Measurements from ENCODE around the gene GCKR. TPM values are rescaled to one million over a fixed set of nuclear protein-coding genes. Genes with fewer than 3 reads are reported as not detected.

The GCKR gene
- total and polyA plus RNA-seq, 2 of the 13 experiments (the other 11 are each of a cell fraction or from before 2014, with no cell fraction given), result 15.2 to 48.3 TPM

- Histone ChIP-seq H3K9me3 (ENCODE audit: low read length) (no peaks in the 10 kb centered on the region), H3K27ac (ENCODE audit: extremely low read length, insufficient read depth, low read length) (no peak overlapping the region), H3K36me3 (replicated peaks in 1 of 2; ENCODE audit: control insufficient read depth in 1 of 2, insufficient read depth in 2 of 2, low read length in 2 of 2) (no peaks in the 10 kb centered on the region), H3K4me3 (replicated peaks in 1 of 3; ENCODE audit: insufficient read depth in 1 of 3, low read depth in 2 of 3, low read length in 3 of 3) (no peak overlapping the region), H3K79me2 (ENCODE audit: insufficient read depth, low read length) (no peaks in the 10 kb centered on the region), H4K20me1 (ENCODE audit: insufficient read depth, low read length) (no peaks in the 10 kb centered on the region), H3K4me1 (ENCODE audit: insufficient read depth, low read length) (no peaks in the 10 kb centered on the region), H3K9ac (ENCODE audit: insufficient read depth, low read depth, low read length) (no peak overlapping the region), H3K4me2 (ENCODE audit: low read depth, low read length) (no peak overlapping the region), H3K27me3 (ENCODE audit: control insufficient read depth in 1 of 2, insufficient read depth in 2 of 2, low read length in 2 of 2) (0 out of 5 replicates have a peak, but pooled peaks cover 0 to 6% of the 10 kb centered on the region in 2 experiments), H2AFZ (ENCODE audit: low read length) (no peak overlapping the region)
- 27% methylated on average over 1 of the region's 1 CpG for WGBS (ENCODE audit: low lambda C conversion rate)
- in situ Hi-C loops (cut with HindIII; ENCODE audit: extremely low pct_ligation_motif_present, low pct_unique_long_range_greater_than_20kb) (no loop called here), intact Hi-C loops (cut with micrococcal nuclease; ENCODE audit: unreplicated experiment) (no loop called here)
- TF ChIP-seq CHD4 (IDR thresholded peaks at IDR 0.05; ENCODE audit: borderline replicate concordance, low read length) (no peak), MXD1 (CRISPR knock-in tag; IDR thresholded peaks at IDR 0.05) (no peak), SRSF9 (IDR thresholded peaks at IDR 0.05; ENCODE audit: borderline replicate concordance, insufficient read depth, low read depth, low read length, poor library complexity, severe bottlenecking) (no peak), POLR2AphosphoS5 (IDR thresholded peaks at IDR 0.05; ENCODE audit: low read depth, low read length) (no peak), TMF1 (CRISPR knock-in tag; IDR thresholded peaks at IDR 0.05; ENCODE audit: low read depth) (no peak), PITX1 (CRISPR knock-in tag; IDR thresholded peaks at IDR 0.05) (no peak), HOMEZ (CRISPR knock-in tag; IDR thresholded peaks at IDR 0.05; ENCODE audit: low read depth) (no peak), ZNF224 (CRISPR knock-in tag; IDR thresholded peaks at IDR 0.05) (no peak), REST (IDR thresholded peaks at IDR 0.05; ENCODE audit: borderline replicate concordance in 1 of 2, low read depth in 1 of 2, low read length in 2 of 2) (no peak), ZFP82 (CRISPR knock-in tag; IDR thresholded peaks at IDR 0.05; ENCODE audit: borderline replicate concordance) (no peak), ZNF737 (CRISPR knock-in tag; IDR thresholded peaks at IDR 0.05; ENCODE audit: borderline replicate concordance) (no peak), ETS1 (CRISPR knock-in tag; IDR thresholded peaks at IDR 0.05) (no peak), IRF1 (CRISPR knock-in tag; IDR thresholded peaks at IDR 0.05; ENCODE audit: low read depth) (no peak), TAF1 (CRISPR knock-in tag; IDR thresholded peaks at IDR 0.05) (no peak)
- ChIA-PET POLR2A (interaction anchor here (1.1 to 4.1 kb wide), 3 partner anchors 8 to 54 kb away, joined by 3 to 17 read pairs (median 5); partner anchors contain the start of gene ZNF512), CTCF (ENCODE audit: low intra/inter-chr PET ratio, low total read pairs) (no interaction called here)
- BruUV-seq (replicated peaks), result no TSS peak
- DNase-seq (ENCODE audit: low spot score) (no peak), FAIRE-seq (no peak), ATAC-seq (no peak)
Measured at GRCh38 chr2:27571681-27572080, 75.0 kb downstream of the GCKR start.

Measured in HepG2 (cell line).